ENCODE measurements around the gene PHF3. TPM values are rescaled to one million over a fixed set of nuclear protein-coding genes. Genes with fewer than 3 reads are reported as not detected.

Gene PHF3
- total RNA-seq, 2 experiments from 2014 or later: 45.6 to 50.3 TPM

GRCh38 chr6:63714091-63714490, 78.5 kb downstream of the PHF3 start:
- ChIA-PET CTCF (interaction anchor here (1.4 kb wide), 1 partner anchor 115 kb away, joined by 4 read pairs; no protein-coding TSS in a partner anchor), POLR2A (no interaction called here)
- intact Hi-C loops (cut with micrococcal nuclease): no loop called here
- peaks cover 36% of the 10 kb centered on the region for H3K36me3 Mint-ChIP-seq (ENCODE audit: low read depth)
- H3K4me1 Mint-ChIP-seq (ENCODE audit: low read depth): peaks cover 4% of the 10 kb centered on the region
- TF ChIP-seq CTCF (IDR thresholded peaks at IDR 0.05): no peak
- ATAC-seq: no peak
- no peaks in the 10 kb centered on the region for H3K27me3 Mint-ChIP-seq
- H3K9me3 Mint-ChIP-seq: no peaks in the 10 kb centered on the region
- DNase-seq: no peak
- H3K4me3 Mint-ChIP-seq: no peak overlapping the region
- no peak overlapping the region for H3K27ac Mint-ChIP-seq

GRCh38 chr6:63716169-63716568, 80.6 kb downstream of the PHF3 start:
- Mint-ChIP-seq H3K27me3 (no peaks in the 10 kb centered on the region), H3K9me3 (no peaks in the 10 kb centered on the region), H3K27ac (no peak overlapping the region), H3K36me3 (ENCODE audit: low read depth) (peaks cover 23% of the 10 kb centered on the region), H3K4me3 (no peak overlapping the region), H3K4me1 (ENCODE audit: low read depth) (peaks cover 4% of the 10 kb centered on the region)
- no peak for DNase-seq
- CTCF ChIA-PET: interaction anchor here (1.2 kb wide), 1 partner anchor 118 kb away, joined by 3 read pairs; no protein-coding TSS in a partner anchor
- no peak for TF ChIP-seq CTCF (IDR thresholded peaks at IDR 0.05)
- POLR2A ChIA-PET: no interaction called here
- intact Hi-C loops (cut with micrococcal nuclease): no loop called here
- ATAC-seq: no peak

GRCh38 chr6:63721181-63721580, 85.6 kb downstream of the PHF3 start:
- no peak overlapping the region for H3K4me3 Mint-ChIP-seq
- DNase-seq: no peak
- intact Hi-C loops (cut with micrococcal nuclease): no loop called here
- H3K27me3 Mint-ChIP-seq: no peaks in the 10 kb centered on the region
- H3K27ac Mint-ChIP-seq: no peak overlapping the region
- H3K9me3 Mint-ChIP-seq: no peaks in the 10 kb centered on the region
- CTCF ChIA-PET: interaction anchor here (1.1 kb wide), 1 partner anchor 14 kb away, joined by 3 read pairs; no protein-coding TSS in a partner anchor
- POLR2A ChIA-PET: no interaction called here
- ATAC-seq: no peak
- H3K36me3 Mint-ChIP-seq (ENCODE audit: low read depth): no peaks in the 10 kb centered on the region
- peaks cover under 1% of the 10 kb centered on the region for H3K4me1 Mint-ChIP-seq (ENCODE audit: low read depth)
- TF ChIP-seq CTCF (IDR thresholded peaks at IDR 0.05): no peak

GRCh38 chr6:63724721-63725120, 89.1 kb downstream of the PHF3 start:
- no peak for TF ChIP-seq CTCF (IDR thresholded peaks at IDR 0.05)
- DNase-seq (no peak), ATAC-seq (no peak)
- intact Hi-C loops (cut with micrococcal nuclease): no loop called here
- POLR2A ChIA-PET: no interaction called here
- no peaks in the 10 kb centered on the region for H3K36me3 Mint-ChIP-seq (ENCODE audit: low read depth)
- peaks cover 1% of the 10 kb centered on the region for H3K4me1 Mint-ChIP-seq (ENCODE audit: low read depth)
- no peak overlapping the region for H3K27ac Mint-ChIP-seq
- H3K27me3 Mint-ChIP-seq: no peaks in the 10 kb centered on the region
- H3K9me3 Mint-ChIP-seq: no peaks in the 10 kb centered on the region
- CTCF ChIA-PET: interaction anchor here (1.8 kb wide), 1 partner anchor 126 kb away, joined by 5 read pairs; no protein-coding TSS in a partner anchor
- H3K4me3 Mint-ChIP-seq: no peak overlapping the region

- Mint-ChIP-seq H3K4me3 (no peak overlapping the region), H3K9me3 (no peaks in the 10 kb centered on the region), H3K27ac (no peak overlapping the region), H3K4me1 (ENCODE audit: low read depth) (peaks cover 1% of the 10 kb centered on the region), H3K36me3 (ENCODE audit: low read depth) (no peaks in the 10 kb centered on the region), H3K27me3 (no peaks in the 10 kb centered on the region)
- no peak for TF ChIP-seq CTCF (IDR thresholded peaks at IDR 0.05)
- DNase-seq (no peak), ATAC-seq (no peak)
- ChIA-PET CTCF (no interaction called here), POLR2A (no interaction called here)
- intact Hi-C loops (cut with micrococcal nuclease): no loop called here
These were observed 94.7 kb downstream of the PHF3 start for GRCh38 chr6:63730311-63730710.

Data from activated CD8-positive, alpha-beta T cell treated with anti-CD3 and anti-CD28 coated beads for 36 hours (primary cell).